SK-N-SH treated with all-trans-retinoic acid at 6 μM for 48 hours (cell line): ENCODE measurements around the gene ZBTB11.

Experiments used
- ATAC-seq: fragments of 200-7000 bp; cut with Tn5 transposase; 3 replicates; pipeline ENCODE4 v1.9.1; 2020; ENCODE audit warnings: mild to moderate bottlenecking, moderate library complexity
- BACH2 ChIP-seq: fragments of 250-450 bp; sonication (Bioruptor Pico); IDR thresholded peaks from 2 replicates; pipeline ENCODE4 v1.9.0; 2021; ENCODE audit warnings: mild to moderate bottlenecking, borderline replicate concordance
- CREB5 ChIP-seq: fragments of 250-450 bp; sonication (Bioruptor Pico); IDR thresholded peaks from 2 replicates; pipeline ENCODE4 v1.5.1; 2020; ENCODE audit warnings: low read depth, mild to moderate bottlenecking, moderate library complexity
- CSDC2 ChIP-seq: fragments of 250-450 bp; sonication (Bioruptor Pico); IDR thresholded peaks from 2 replicates; pipeline ENCODE4 v1.5.0; 2020; ENCODE audit warnings: mild to moderate bottlenecking, moderate library complexity
- CSRNP3 ChIP-seq: fragments of 250-450 bp; sonication (Bioruptor Pico); IDR thresholded peaks from 2 replicates; pipeline ENCODE4 v1.5.1; 2021; ENCODE audit warnings: mild to moderate bottlenecking, moderate library complexity
- GLIS3 ChIP-seq: fragments of 250-450 bp; sonication (Bioruptor Pico); IDR thresholded peaks from 2 replicates; pipeline ENCODE4 v1.5.0; 2020; ENCODE audit warnings: mild to moderate bottlenecking, moderate library complexity
- OSR1 ChIP-seq: fragments of 250-450 bp; sonication (Bioruptor Pico); IDR thresholded peaks from 2 replicates; pipeline ENCODE4 v1.8.0; 2022; ENCODE audit warnings: moderate library complexity, mild to moderate bottlenecking, inconsistent platforms
- PATZ1 ChIP-seq: fragments of 250-450 bp; sonication (Bioruptor Pico); IDR thresholded peaks from 2 replicates; pipeline ENCODE4 v1.8.0; 2020; ENCODE audit warnings: mild to moderate bottlenecking, moderate library complexity, borderline replicate concordance
- PPARA ChIP-seq: fragments of 250-450 bp; sonication (Bioruptor Pico); IDR thresholded peaks from 2 replicates; pipeline ENCODE4 v1.5.0; 2020; ENCODE audit warnings: mild to moderate bottlenecking, borderline replicate concordance
- RARB ChIP-seq: fragments of 250-450 bp; sonication (Bioruptor Pico); IDR thresholded peaks from 2 replicates; pipeline ENCODE4 v1.8.0; 2021; ENCODE audit warnings: mild to moderate bottlenecking, moderate library complexity
- SNAI2 ChIP-seq: fragments of 250-450 bp; sonication (Bioruptor Pico); IDR thresholded peaks from 2 replicates; pipeline ENCODE4 v1.5.0; 2020; ENCODE audit warnings: mild to moderate bottlenecking, moderate library complexity
- TCF4 ChIP-seq: fragments of 250-450 bp; sonication (Bioruptor Pico); IDR thresholded peaks from 2 replicates; pipeline ENCODE4 v1.8.0; 2021; ENCODE audit warnings: mild to moderate bottlenecking, moderate library complexity, borderline replicate concordance
- TOX ChIP-seq: fragments of 250-450 bp; sonication (Bioruptor Pico); IDR thresholded peaks from 2 replicates; pipeline ENCODE4 v1.8.0; 2021; ENCODE audit warnings: mild to moderate bottlenecking, moderate library complexity, borderline replicate concordance
- TSHZ2 ChIP-seq: fragments of 250-450 bp; sonication (Bioruptor Pico); IDR thresholded peaks from 2 replicates; pipeline ENCODE4 v1.5.0; 2020; ENCODE audit warnings: mild to moderate bottlenecking, moderate library complexity
- ZC3H10 ChIP-seq: fragments of 250-450 bp; sonication (Bioruptor Pico); IDR thresholded peaks from 2 replicates; pipeline ENCODE4 v1.5.1; 2021; ENCODE audit warnings: mild to moderate bottlenecking, moderate library complexity
- ZFP3 ChIP-seq: fragments of 250-450 bp; sonication (Bioruptor Pico); IDR thresholded peaks from 2 replicates; pipeline ENCODE4 v1.5.0; 2020; ENCODE audit warnings: mild to moderate bottlenecking, moderate library complexity
- ZFP30 ChIP-seq: fragments of 450-650 bp; formaldehyde crosslinking; IDR thresholded peaks from 2 replicates; pipeline ENCODE4 v1.5.0; 2022; ENCODE audit warnings: mild to moderate bottlenecking, moderate library complexity
- ZNF565 ChIP-seq: fragments of 450-650 bp; formaldehyde crosslinking; conservative IDR thresholded peaks from 2 replicates; pipeline ENCODE4 v1.5.0; 2020; ENCODE audit warnings: low read depth, mild to moderate bottlenecking, moderate library complexity
- ZNF70 ChIP-seq: fragments of 450-650 bp; formaldehyde crosslinking; IDR thresholded peaks from 2 replicates; pipeline ENCODE4 v1.5.0; 2020; ENCODE audit warnings: mild to moderate bottlenecking, moderate library complexity
- ZNF8 ChIP-seq: fragments of 450-650 bp; formaldehyde crosslinking; IDR thresholded peaks from 2 replicates; pipeline ENCODE4 v1.5.0; 2020; ENCODE audit warnings: mild to moderate bottlenecking, moderate library complexity

Gene ZBTB11

GRCh38 chr3:101623656-101624055 is 53.3 kb downstream of the ZBTB11 start:
- ATAC-seq = no peak
- no peak for TF ChIP-seq BACH2 (CRISPR knock-in tag)
- TF ChIP-seq CSRNP3 (CRISPR knock-in tag) = no peak
- TF ChIP-seq TSHZ2 (CRISPR knock-in tag) = no peak
- no peak for TF ChIP-seq PATZ1 (CRISPR knock-in tag)
- no peak for TF ChIP-seq CREB5 (CRISPR knock-in tag)
- no peak for TF ChIP-seq SNAI2 (CRISPR knock-in tag)
- TF ChIP-seq TCF4 (CRISPR knock-in tag) = no peak
- TF ChIP-seq ZNF8 (CRISPR knock-in tag) = no peak
- no peak for TF ChIP-seq ZNF565 (CRISPR knock-in tag)
- no peak for TF ChIP-seq OSR1 (CRISPR knock-in tag)
- no peak for TF ChIP-seq RARB (CRISPR knock-in tag)
- TF ChIP-seq, all 23 proteins: peak for 0

- ATAC-seq = no peak
- TF ChIP-seq TOX = no peak
- TF ChIP-seq RARB (CRISPR knock-in tag) = no peak
- TF ChIP-seq CSRNP3 (CRISPR knock-in tag) = no peak
- TF ChIP-seq ZFP3 (CRISPR knock-in tag) = no peak
- TF ChIP-seq ZNF8 (CRISPR knock-in tag) = no peak
Measured at GRCh38 chr3:101619734-101620133, 57.2 kb downstream of the ZBTB11 start.

GRCh38 chr3:101618726-101619125 is 58.2 kb downstream of the ZBTB11 start:
- TF ChIP-seq BACH2 (CRISPR knock-in tag) (no peak), ZNF565 (CRISPR knock-in tag) (no peak), PATZ1 (CRISPR knock-in tag) (no peak), TCF4 (CRISPR knock-in tag) (no peak), ZFP3 (CRISPR knock-in tag) (no peak), ZNF70 (no peak), ZFP30 (CRISPR knock-in tag) (no peak), OSR1 (CRISPR knock-in tag) (no peak), GLIS3 (CRISPR knock-in tag) (no peak), CSRNP3 (CRISPR knock-in tag) (no peak), CSDC2 (CRISPR knock-in tag) (no peak), TSHZ2 (CRISPR knock-in tag) (no peak), PPARA (no peak), ZC3H10 (CRISPR knock-in tag) (no peak), CREB5 (CRISPR knock-in tag) (no peak), RARB (CRISPR knock-in tag) (no peak)
- TF ChIP-seq, all 23 proteins: peak for 0
- ATAC-seq = no peak
